ENCODE data around the gene NAP1L2. TPM values are rescaled to one million over a fixed set of nuclear protein-coding genes. Genes with fewer than 3 reads are reported as not detected.
"Not testable (repeated sequence)": the region's sequence is repeated elsewhere in the genome, so short reads cannot be mapped to it uniquely, and the experiment has no call there.

Gene NAP1L2
- total RNA-seq, 4 donors from 2014 or later, result 0.54 to 0.83 TPM; not detected in 2

- no peaks in the 10 kb centered on the region for H3K9me3 ChIP-seq
- H3K36me3 ChIP-seq, result no peaks in the 10 kb centered on the region
- no peak for TF ChIP-seq CTCF (IDR thresholded peaks at IDR 0.05)
- TF ChIP-seq POLR2A (IDR thresholded peaks at IDR 0.05), result no peak
- H3K27ac ChIP-seq, result peak overlapping the region in 2 of 4 donors; percentile 48 to 65
- no peaks in the 10 kb centered on the region for H3K4me1 ChIP-seq
- no peaks in the 10 kb centered on the region for H3K27me3 ChIP-seq
- peak overlapping the region; percentile 28 to 46 (median 29) for H3K4me3 ChIP-seq
- no peak for DNase-seq
Observed at GRCh38 chrX:73213734-73214425, 771 bp downstream of the NAP1L2 start.

- no peaks in the 10 kb centered on the region for H3K4me1 ChIP-seq
- DNase-seq, result no peak
- no peaks in the 10 kb centered on the region for H3K36me3 ChIP-seq
- H3K9me3 ChIP-seq, result peaks cover 0 to 4% (median 0%) of the 10 kb centered on the region in 4 donors
- H3K27me3 ChIP-seq, result no peaks in the 10 kb centered on the region
- H3K4me3 ChIP-seq, result no peak overlapping the region
- TF ChIP-seq CTCF (IDR thresholded peaks at IDR 0.05) (no peak), POLR2A (IDR thresholded peaks at IDR 0.05) (no peak)
- no peak overlapping the region for H3K27ac ChIP-seq
Observed at GRCh38 chrX:73206366-73206765, 8.3 kb downstream of the NAP1L2 start.

GRCh38 chrX:73182502-73183114 lies 32.0 kb downstream of the NAP1L2 start:
- H3K4me1 ChIP-seq, result no peaks in the 10 kb centered on the region
- no peaks in the 10 kb centered on the region for H3K9me3 ChIP-seq
- H3K36me3 ChIP-seq, result no peaks in the 10 kb centered on the region
- H3K27me3 ChIP-seq, result no peaks in the 10 kb centered on the region
- no peak overlapping the region for H3K4me3 ChIP-seq
- H3K27ac ChIP-seq, result no peak overlapping the region
- no peak for TF ChIP-seq CTCF (IDR thresholded peaks at IDR 0.05)
- no peak for TF ChIP-seq POLR2A (IDR thresholded peaks at IDR 0.05)
- DNase-seq, result no peak

- H3K4me3 ChIP-seq, H3K4me1 ChIP-seq, H3K36me3 ChIP-seq, H3K27ac ChIP-seq, DNase-seq, H3K27me3 ChIP-seq, H3K9me3 ChIP-seq: not testable (repeated sequence)
Observed at GRCh38 chrX:73168945-73169344, 45.7 kb downstream of the NAP1L2 start.

Other genes starting within 250 kb of the NAP1L2 start
- gene PABPC1L2B, start 211.9 kb downstream of the NAP1L2 start, total RNA-seq, result not detected
- not detected for gene PABPC1L2A, start 135.3 kb downstream of the NAP1L2 start, total RNA-seq
- gene CDX4, start 232.2 kb upstream of the NAP1L2 start, total RNA-seq, result not detected

Data from Peyer's patch (tissue), 4 donors.